GM13976 (cell line): ENCODE data around the gene SLIT3.

Source experiments
- DNase-seq: peaks from one replicate; pipeline ENCODE4 v3.0.0; 2012; ENCODE audit warnings: low spot score
- CTCF ChIP-seq: IDR thresholded peaks from 2 replicates; pipeline ENCODE4 v1.5.1; 2012; ENCODE audit warnings: borderline replicate concordance, mild to moderate bottlenecking; ENCODE audit not compliant: insufficient read depth; ENCODE audit errors: extremely low read depth, missing control alignments, control extremely low read depth
- in situ Hi-C: fragments of 300-500 bp; cut with MboI; formaldehyde crosslinking; loops from one replicate; pipeline ENCODE4 v1.12.0; 2022; ENCODE audit warnings: low sequenced_read_pairs, mixed read lengths, inconsistent platforms; ENCODE audit not compliant: unreplicated experiment

SLIT3 gene

GRCh38 chr5:168724227-168724626 lies 576.7 kb downstream of the SLIT3 start:
- DNase-seq: no peak
- TF ChIP-seq CTCF: no peak
- in situ Hi-C loops: no loop called here

GRCh38 chr5:168723037-168723436 lies 577.9 kb downstream of the SLIT3 start:
- no peak for TF ChIP-seq CTCF
- in situ Hi-C loops: no loop called here
- DNase-seq: no peak

DNA sequence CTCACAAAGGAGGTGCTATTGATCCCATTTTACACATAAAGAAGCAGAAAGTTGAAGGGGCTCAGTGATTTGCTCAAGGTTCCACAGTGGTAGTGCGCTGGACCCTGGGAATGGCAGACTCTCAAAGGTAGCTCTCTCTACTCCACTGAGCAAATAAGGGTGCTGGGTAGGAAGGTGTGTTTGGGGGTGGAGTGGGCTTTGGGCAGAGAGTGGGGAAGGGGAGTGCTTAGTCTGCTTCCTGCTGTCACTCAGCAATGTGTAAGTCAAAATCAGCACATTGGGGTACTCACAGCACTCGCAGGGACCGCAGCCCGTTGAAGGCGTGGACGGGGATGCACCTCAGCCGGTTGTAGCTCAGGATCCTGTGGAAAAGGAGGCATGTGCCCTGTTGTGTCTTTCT lies 579.0 kb downstream of the SLIT3 start:
- in situ Hi-C loops: no loop called here
- no peak for DNase-seq
- TF ChIP-seq CTCF: no peak

GRCh38 chr5:168721002-168721753 lies 579.8 kb downstream of the SLIT3 start:
- DNase-seq: no peak
- no peak for TF ChIP-seq CTCF
- in situ Hi-C loops: no loop called here

GRCh38 chr5:168720575-168720974 lies 580.4 kb downstream of the SLIT3 start:
- no peak for TF ChIP-seq CTCF
- DNase-seq: no peak
- in situ Hi-C loops: no loop called here

DNA sequence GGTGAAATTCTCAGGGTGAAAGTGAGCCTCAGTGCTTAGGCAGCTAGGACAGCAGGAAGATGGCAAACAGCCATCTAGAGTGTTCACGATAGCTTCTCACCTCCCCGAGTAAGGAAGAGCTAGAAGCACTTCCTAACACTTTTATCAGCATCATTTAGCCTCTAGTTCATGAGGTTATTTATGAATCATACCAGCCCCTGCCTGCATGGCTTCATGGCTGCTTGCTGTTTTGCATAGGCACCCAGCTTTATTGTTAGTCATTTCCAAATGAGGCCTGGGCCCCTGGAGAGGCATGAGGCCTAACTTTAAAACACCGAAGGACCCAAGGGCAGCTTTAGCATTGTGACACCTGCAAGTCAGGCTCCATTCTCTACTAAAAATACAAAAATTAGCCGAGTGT lies 586.9 kb downstream of the SLIT3 start:
- no peak for DNase-seq
- in situ Hi-C loops: no loop called here
- no peak for TF ChIP-seq CTCF
